ENCODE data around the gene CARM1. TPM values are rescaled to one million over a fixed set of nuclear protein-coding genes. Genes with fewer than 3 reads are reported as not detected.
"Not testable (repeated sequence)": the region's sequence is repeated elsewhere in the genome, so short reads cannot be mapped to it uniquely, and the experiment has no call there.

The CARM1 gene
- total and polyA plus RNA-seq, 2 donors (not counting 3 experiments of a cell fraction or from before 2014, with no cell fraction given), result 65.6 to 70.8 TPM

- POLR2A ChIA-PET; H3K9me1 ChIP-seq (replicated peaks; ENCODE audit: control insufficient read depth, extremely low read depth, insufficient read depth, low read length); H3K27ac ChIP-seq (ENCODE audit: insufficient read depth, low read depth, low read length); H3K36me3 ChIP-seq (ENCODE audit: control insufficient read depth in 2 of 2, extremely low read depth in 1 of 2, insufficient read depth in 2 of 2, low read length in 2 of 2); H2AFZ ChIP-seq (ENCODE audit: low read depth, low read length); H3K4me3 ChIP-seq (replicated peaks in 1 of 3; ENCODE audit: insufficient read depth in 1 of 3, low read depth in 1 of 3, low read length in 3 of 3); BruUV-seq (replicated peaks); H3K4me1 ChIP-seq (ENCODE audit: control insufficient read depth, extremely low read depth, insufficient read depth, low read length); DNase-seq (ENCODE audit: low read depth, low spot score); dilution Hi-C loops (cut with MboI; ENCODE audit: extremely low pct_ligation_motif_present, low sequenced_read_pairs); H3K4me2 ChIP-seq (ENCODE audit: insufficient read depth, low read length); H4K20me1 ChIP-seq (replicated peaks; ENCODE audit: control insufficient read depth, extremely low read depth, insufficient read depth, low read length); FAIRE-seq; H3K9me3 ChIP-seq (replicated peaks; ENCODE audit: control insufficient read depth, insufficient read depth, low read length); CTCF ChIA-PET; H3K27me3 ChIP-seq (ENCODE audit: control insufficient read depth in 2 of 2, insufficient read depth in 2 of 2, low read length in 2 of 2); H3K9ac ChIP-seq (replicated peaks; ENCODE audit: extremely low read depth, insufficient read depth, low read length); intact Hi-C loops (cut with micrococcal nuclease): not testable (repeated sequence)
- peaks cover 81% of the 10 kb centered on the region for H3K79me2 ChIP-seq (ENCODE audit: control insufficient read depth, insufficient read depth, low read length)
These were observed 6.3 kb downstream of the CARM1 start for GRCh38 chr19:10877608-10878007.

- no peak overlapping the region for H2AFZ ChIP-seq (ENCODE audit: low read depth, low read length)
- no peaks in the 10 kb centered on the region for H3K9me1 ChIP-seq (replicated peaks; ENCODE audit: control insufficient read depth, extremely low read depth, insufficient read depth, low read length)
- DNase-seq (ENCODE audit: low read depth, low spot score) (no peak), FAIRE-seq (no peak)
- no peak overlapping the region for H3K4me3 ChIP-seq (replicated peaks in 1 of 3; ENCODE audit: insufficient read depth in 1 of 3, low read depth in 1 of 3, low read length in 3 of 3)
- no peak overlapping the region for H3K27ac ChIP-seq (ENCODE audit: insufficient read depth, low read depth, low read length)
- peaks cover under 1% of the 10 kb centered on the region for H3K4me1 ChIP-seq (ENCODE audit: control insufficient read depth, extremely low read depth, insufficient read depth, low read length)
- ChIA-PET POLR2A (no interaction called here), CTCF (no interaction called here)
- H4K20me1 ChIP-seq (replicated peaks; ENCODE audit: control insufficient read depth, extremely low read depth, insufficient read depth, low read length), result no peaks in the 10 kb centered on the region
- peaks cover 81% of the 10 kb centered on the region for H3K79me2 ChIP-seq (ENCODE audit: control insufficient read depth, insufficient read depth, low read length)
- no peak overlapping the region for H3K9ac ChIP-seq (replicated peaks; ENCODE audit: extremely low read depth, insufficient read depth, low read length)
- no peak overlapping the region for H3K4me2 ChIP-seq (ENCODE audit: insufficient read depth, low read length)
- no peaks in the 10 kb centered on the region for H3K27me3 ChIP-seq (ENCODE audit: control insufficient read depth in 2 of 2, insufficient read depth in 2 of 2, low read length in 2 of 2)
- intact Hi-C loops (cut with micrococcal nuclease) (no loop called here), dilution Hi-C loops (cut with MboI; ENCODE audit: extremely low pct_ligation_motif_present, low sequenced_read_pairs) (no loop called here)
- BruUV-seq (replicated peaks), result no TSS peak
- TF ChIP-seq MAX (IDR thresholded peaks at IDR 0.05; ENCODE audit: insufficient read depth, insufficient read length) (no peak), FOS (IDR thresholded peaks at IDR 0.05; ENCODE audit: borderline replicate concordance, insufficient read depth, low read length) (no peak), POLR2AphosphoS5 (IDR thresholded peaks at IDR 0.05; ENCODE audit: insufficient read depth, low read depth, low read length) (no peak), MYC (IDR thresholded peaks at IDR 0.05; ENCODE audit: low read depth, low read length) (no peak)
- H3K9me3 ChIP-seq (replicated peaks; ENCODE audit: control insufficient read depth, insufficient read depth, low read length), result no peaks in the 10 kb centered on the region
- no peaks in the 10 kb centered on the region for H3K36me3 ChIP-seq (ENCODE audit: control insufficient read depth in 2 of 2, extremely low read depth in 1 of 2, insufficient read depth in 2 of 2, low read length in 2 of 2)
These were observed 6.9 kb downstream of the CARM1 start for GRCh38 chr19:10878253-10878652.
